ENCODE measurements around the gene SPAG16. TPM values are rescaled to one million over a fixed set of nuclear protein-coding genes. Genes with fewer than 3 reads are reported as not detected.

The SPAG16 gene
- total RNA-seq, 1 experiment from 2014 or later, result 17.3 TPM

- Histone ChIP-seq H4K20me1 (ENCODE audit: control insufficient read depth, insufficient read depth, insufficient read length) (no peaks in the 10 kb centered on the region), H4K91ac (ENCODE audit: insufficient read length, low read depth, low read length) (no peak overlapping the region), H2BK20ac (ENCODE audit: low read depth, low read length, poor library complexity, severe bottlenecking) (no peak overlapping the region), H3K56ac (ENCODE audit: insufficient read length, low read depth, low read length) (no peak overlapping the region), H3K4ac (ENCODE audit: low read depth, low read length) (no peak overlapping the region), H3K23ac (ENCODE audit: insufficient read length, low read depth, low read length) (no peak overlapping the region), H4K5ac (ENCODE audit: insufficient read length, low read depth, low read length) (no peak overlapping the region), H3K18ac (ENCODE audit: insufficient read length, low read depth, low read length) (no peak overlapping the region), H2AFZ (ENCODE audit: low read length) (no peak overlapping the region), H3K4me1 (ENCODE audit: insufficient read depth, low read length) (no peaks in the 10 kb centered on the region), H3K9me3 (ENCODE audit: control insufficient read depth, low read depth, low read length) (no peaks in the 10 kb centered on the region), H3K27ac (ENCODE audit: insufficient read length, low read depth, low read length) (no peak overlapping the region), H3T11ph (ENCODE audit: low read length) (no peak overlapping the region), H2AK5ac (ENCODE audit: insufficient read length, low read length) (no peak overlapping the region), H3K14ac (ENCODE audit: insufficient read depth, low read length) (no peak overlapping the region), H3K23me2 (ENCODE audit: insufficient read length, low read depth, low read length, poor library complexity, severe bottlenecking) (no peaks in the 10 kb centered on the region), H3K79me2 (ENCODE audit: insufficient read depth, low read length) (no peaks in the 10 kb centered on the region), H2BK120ac (ENCODE audit: low read depth, low read length, poor library complexity, severe bottlenecking) (no peak overlapping the region), H2BK15ac (ENCODE audit: low read depth, low read length) (no peak overlapping the region), H2BK5ac (ENCODE audit: insufficient read length, low read length) (no peak overlapping the region), H3K27me3 (ENCODE audit: insufficient read depth, low read length) (no peaks in the 10 kb centered on the region), H2BK12ac (ENCODE audit: insufficient read length, low read depth, low read length) (no peak overlapping the region), H3K4me2 (ENCODE audit: insufficient read depth, insufficient read length, low read length) (no peak overlapping the region), H3K79me1 (ENCODE audit: insufficient read depth, low read depth, low read length, poor library complexity, severe bottlenecking) (no peaks in the 10 kb centered on the region), H3K9ac (ENCODE audit: extremely low read depth, insufficient read length, low read length) (no peak overlapping the region), H4K8ac (replicated peaks; ENCODE audit: insufficient read length, low read depth, low read length) (no peak overlapping the region)
- Mint-ChIP-seq H3K4me1 (no peaks in the 10 kb centered on the region), H3K9me3 (peaks cover 4 to 5% of the 10 kb centered on the region in 2 experiments; a peak in 2 of 5 replicates), H3K36me3 (ENCODE audit: insufficient read depth in 1 of 3, low read depth in 3 of 3) (no peaks in the 10 kb centered on the region), H3K27ac (no peak overlapping the region), H3K27me3 (ENCODE audit: low read depth) (no peaks in the 10 kb centered on the region), H3K4me3 (no peak overlapping the region)
- DNase-seq, result no peak
- no peak for TF ChIP-seq CTCF (conservative IDR thresholded peaks at IDR 0.05)
- WGBS (ENCODE audit: extremely low coverage, insufficient read length, low lambda C conversion rate), result no CpG with 5 or more reads among the region's 3 CpGs
Measured at GRCh38 chr2:213885485-213885884, 601.2 kb downstream of the SPAG16 start.

Data from H9 (cell line).